ENCODE data around the gene CUX1.

DNA sequence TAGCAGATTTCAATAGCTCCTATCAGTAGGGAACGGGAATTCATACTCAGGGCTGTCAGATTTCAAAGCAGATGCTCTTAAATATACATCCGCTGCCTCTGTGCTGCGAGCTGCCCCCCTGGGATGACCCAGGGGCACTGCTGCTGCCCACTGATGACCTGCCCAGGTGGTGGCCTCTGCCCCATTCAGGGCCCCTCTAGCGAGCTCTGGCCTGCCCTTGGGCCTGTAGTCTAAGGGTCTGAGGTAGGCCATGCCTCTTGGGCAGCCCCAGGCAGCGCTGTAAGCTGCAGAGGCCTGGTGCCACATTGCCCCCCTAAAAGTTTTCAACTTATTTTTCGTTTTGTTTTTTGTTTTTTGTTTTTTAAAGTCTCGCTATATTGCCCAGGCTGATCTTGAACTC lies 418.7 kb downstream of the CUX1 start:
- TF ChIP-seq YY1 (IDR thresholded peaks at IDR 0.05; ENCODE audit: insufficient read depth, insufficient read length) (no peak), ZNF274 (IDR thresholded peaks at IDR 0.05; ENCODE audit: low read depth, low read length) (no peak)

Measured in NT2/D1 (cell line).